ENCODE data around the gene CBX2.

CBX2 gene

GRCh38 chr17:79829004-79829403 is 51.1 kb downstream of the CBX2 start:
- no peak for DNase-seq (ENCODE audit: low read depth in 2 of 2)

- DNase-seq (ENCODE audit: low read depth in 2 of 2), result no peak
Observed at GRCh38 chr17:79829457-79829856, 51.5 kb downstream of the CBX2 start.

GRCh38 chr17:79830303-79830702 is 52.4 kb downstream of the CBX2 start:
- DNase-seq (ENCODE audit: low read depth in 2 of 2), result no peak

- no peak for DNase-seq (ENCODE audit: low read depth in 2 of 2)
Observed at GRCh38 chr17:79830763-79831264, 52.9 kb downstream of the CBX2 start.

- no peak for DNase-seq (ENCODE audit: low read depth in 2 of 2)
Observed at GRCh38 chr17:79831265-79832217, 53.6 kb downstream of the CBX2 start.

GRCh38 chr17:79832218-79833109 is 54.5 kb downstream of the CBX2 start:
- DNase-seq (ENCODE audit: low read depth in 2 of 2), result no peak

GRCh38 chr17:79833110-79833450 is 55.1 kb downstream of the CBX2 start:
- DNase-seq (ENCODE audit: low read depth in 2 of 2), result no peak

GRCh38 chr17:79833744-79834564 is 56.0 kb downstream of the CBX2 start:
- DNase-seq (ENCODE audit: low read depth in 2 of 2), result no peak

GRCh38 chr17:79834565-79835469 is 56.9 kb downstream of the CBX2 start:
- DNase-seq (ENCODE audit: low read depth in 2 of 2), result no peak

- DNase-seq (ENCODE audit: low read depth in 2 of 2), result no peak
Observed at GRCh38 chr17:79835470-79835899, 57.5 kb downstream of the CBX2 start.

- DNase-seq (ENCODE audit: low read depth in 2 of 2), result no peak
Observed at GRCh38 chr17:79835953-79836509, 58.1 kb downstream of the CBX2 start.

- no peak for DNase-seq (ENCODE audit: low read depth in 2 of 2)
Observed at GRCh38 chr17:79836510-79836971, 58.6 kb downstream of the CBX2 start.

- no peak for DNase-seq (ENCODE audit: low read depth in 2 of 2)
Observed at GRCh38 chr17:79836972-79837887, 59.3 kb downstream of the CBX2 start.
